ENCODE data around the gene TLR5.

Gene TLR5

GRCh38 chr1:223062177-223062576 lies 80.9 kb downstream of the TLR5 start:
- no peak for DNase-seq

- DNase-seq = no peak
Observed at GRCh38 chr1:223059526-223059925, 83.5 kb downstream of the TLR5 start.
